Activated T-cell treated with anti-CD3 and anti-CD28 coated beads, Interleukin-2, amount 50 U/mL, for 72 hours (primary cell): ENCODE measurements around the gene PRDX5. TPM values are rescaled to one million over a fixed set of nuclear protein-coding genes. Genes with fewer than 3 reads are reported as not detected.

Source experiments
- ATAC-seq, 2 donors: fragments of 150-1000 bp; cut with Tn5 transposase; replicated peaks in 1 of 2; 2 replicates each; pipeline ENCODE4 v1.10.0; 2021; ENCODE audit warnings: moderate library complexity in 2 of 2, mild to moderate bottlenecking in 1 of 2
- DNase-seq, 2 donors: peaks; one replicate each; pipeline ENCODE4 v3.0.0; 2021 to 2022; ENCODE audit warnings: mixed read lengths in 1 of 2
- H3K27ac Mint-ChIP-seq: one replicate; pipeline ENCODE4 v1.8.0; 2022; ENCODE audit warnings: mild to moderate bottlenecking, moderate library complexity, mixed read lengths
- H3K27me3 Mint-ChIP-seq: one replicate; pipeline ENCODE4 v1.8.0; 2022; ENCODE audit warnings: low read depth, mixed read lengths
- H3K36me3 Mint-ChIP-seq, 2 donors: one replicate each; pipeline ENCODE4 v1.8.0; 2022; ENCODE audit warnings: mixed read lengths in 2 of 2, mild to moderate bottlenecking in 1 of 2; ENCODE audit not compliant: insufficient read depth in 2 of 2
- H3K4me1 Mint-ChIP-seq: one replicate; pipeline ENCODE4 v1.8.0; 2022; ENCODE audit warnings: low read depth, mixed read lengths
- H3K4me3 Mint-ChIP-seq, 2 donors: one replicate each; pipeline ENCODE4 v1.8.0; 2022; ENCODE audit warnings: mild to moderate bottlenecking in 2 of 2, mixed read lengths in 2 of 2, moderate library complexity in 2 of 2
- H3K9me3 Mint-ChIP-seq, 2 donors: one replicate each; pipeline ENCODE4 v1.8.0; 2022; ENCODE audit warnings: mixed read lengths in 2 of 2
- total RNA-seq, 2 donors: library from RNA; stranded (reverse); gene quantifications; one replicate each; pipeline ENCODE4 v1.2.3, GENCODE V29; 2022

Gene PRDX5
- total RNA-seq, 2 donors from 2014 or later: 134 to 138 TPM

DNA sequence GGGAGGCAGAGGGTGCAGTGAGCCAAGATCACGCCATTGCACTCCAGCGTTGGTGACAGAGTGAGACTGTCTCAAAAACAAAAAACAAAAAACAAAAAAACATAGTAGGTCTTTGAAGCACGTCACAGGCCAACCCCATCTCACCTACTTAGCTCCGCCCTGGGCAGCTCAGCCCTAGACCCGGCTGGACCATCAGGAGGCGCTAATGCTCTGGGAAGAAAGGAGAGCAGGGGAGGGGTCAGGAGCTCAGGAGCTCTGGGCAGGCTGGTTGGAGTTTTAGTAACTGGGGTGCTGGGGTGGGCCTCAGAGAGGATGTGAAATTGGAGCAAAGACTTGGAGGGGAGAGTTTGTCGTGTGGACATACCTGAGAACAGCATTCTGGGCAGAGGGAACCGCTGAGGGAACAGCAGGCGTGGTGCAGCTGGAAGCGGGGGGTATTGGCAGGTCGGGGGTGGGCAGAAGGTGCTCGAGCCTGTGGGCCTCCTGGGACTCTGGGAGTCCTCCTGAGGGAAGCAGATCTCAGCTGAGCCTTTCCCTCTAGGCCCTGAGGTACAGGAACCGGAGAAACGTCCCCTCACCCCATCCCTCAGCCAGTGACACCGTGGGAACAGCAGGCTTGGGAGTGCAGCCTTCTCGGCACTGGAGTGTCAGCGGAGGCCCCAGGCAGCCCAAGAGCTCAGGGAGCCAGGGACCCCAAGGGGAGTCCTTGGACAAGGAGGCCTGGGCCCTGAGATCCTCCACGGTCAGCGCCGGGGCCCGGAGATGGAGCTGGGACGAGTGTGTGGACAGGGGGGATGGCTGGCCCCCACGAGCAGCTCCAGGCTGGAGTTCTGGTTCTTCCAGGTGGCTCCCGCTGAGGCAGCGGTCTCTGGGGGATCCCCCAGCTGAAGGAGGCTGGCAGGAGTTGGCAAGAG lies 38.8 kb downstream of the PRDX5 start:
- Mint-ChIP-seq H3K27me3 (no peaks in the 10 kb centered on the region), H3K9me3 (no peaks in the 10 kb centered on the region), H3K4me3 (peak overlapping the region; percentile 25 to 41), H3K4me1 (peaks cover 47% of the 10 kb centered on the region), H3K27ac (no peak overlapping the region), H3K36me3 (no peaks in the 10 kb centered on the region)
- ATAC-seq (no peak), DNase-seq (peak; percentile 55 to 66)

DNA sequence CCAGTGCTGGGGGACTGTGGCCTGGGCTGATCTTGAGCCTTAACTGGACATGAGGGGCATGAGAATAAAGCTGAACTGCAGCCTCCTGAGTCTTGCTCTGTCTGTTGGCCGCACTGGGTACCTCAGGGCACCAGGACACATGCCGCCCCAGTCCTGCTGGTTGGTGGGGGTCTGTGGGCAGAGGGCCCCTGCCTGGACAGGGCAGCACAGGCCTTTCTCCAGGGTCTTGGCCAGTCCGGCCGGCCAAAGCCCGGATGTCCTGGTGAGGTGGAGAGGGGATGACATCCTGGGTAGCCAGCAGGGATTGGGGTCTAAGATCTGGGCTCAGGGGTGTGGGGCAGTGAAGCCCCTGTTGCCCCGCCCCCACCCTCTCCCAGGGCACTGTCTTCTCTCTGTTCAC lies 39.5 kb downstream of the PRDX5 start:
- peak overlapping the region; percentile 81 for H3K27ac Mint-ChIP-seq
- peaks cover 53% of the 10 kb centered on the region for H3K4me1 Mint-ChIP-seq
- H3K36me3 Mint-ChIP-seq: no peaks in the 10 kb centered on the region
- H3K4me3 Mint-ChIP-seq: peak overlapping the region; percentile 70 to 75
- DNase-seq (no peak), ATAC-seq (peak in 1 of 2 donors; percentile 1)
- H3K27me3 Mint-ChIP-seq: no peaks in the 10 kb centered on the region
- H3K9me3 Mint-ChIP-seq: no peaks in the 10 kb centered on the region

DNA sequence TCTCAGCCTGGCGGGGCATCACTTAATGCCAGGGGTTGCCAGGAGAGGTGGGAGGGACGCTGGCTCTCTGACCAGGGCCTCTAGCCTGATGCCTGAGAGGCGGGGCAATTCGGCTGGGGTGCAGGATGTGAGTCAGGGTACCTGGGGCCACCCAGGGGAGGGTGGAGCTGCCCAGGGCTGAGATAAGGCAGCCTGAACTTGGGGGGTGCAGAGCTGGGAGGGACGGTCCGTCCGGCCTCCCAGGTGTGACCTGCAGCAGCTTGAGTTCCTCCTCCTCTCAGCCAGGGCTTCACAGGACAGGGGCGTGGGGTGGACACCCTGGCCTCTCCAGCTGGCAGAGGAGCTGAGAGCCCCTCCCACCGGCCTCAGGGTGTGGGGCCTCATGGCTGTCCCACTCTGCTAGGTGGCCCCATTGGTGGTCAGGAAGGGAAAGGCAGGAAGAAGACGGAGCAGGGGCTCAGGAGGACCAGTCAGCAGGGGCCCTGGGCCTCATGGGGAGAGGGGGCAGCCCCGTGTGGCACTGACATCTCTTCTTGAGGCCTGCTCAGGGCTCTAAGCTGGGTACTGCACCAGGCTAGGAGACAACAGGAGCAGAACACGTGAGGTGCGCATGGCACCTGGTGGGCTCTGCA lies 40.1 kb downstream of the PRDX5 start:
- Mint-ChIP-seq H3K4me1 (peaks cover 53% of the 10 kb centered on the region), H3K27me3 (no peaks in the 10 kb centered on the region), H3K4me3 (peak overlapping the region; percentile 70 to 75), H3K9me3 (no peaks in the 10 kb centered on the region), H3K36me3 (no peaks in the 10 kb centered on the region), H3K27ac (peak overlapping the region; percentile 81)
- peak; percentile 63 to 76 for ATAC-seq
- DNase-seq: peak; percentile 70 to 75

DNA sequence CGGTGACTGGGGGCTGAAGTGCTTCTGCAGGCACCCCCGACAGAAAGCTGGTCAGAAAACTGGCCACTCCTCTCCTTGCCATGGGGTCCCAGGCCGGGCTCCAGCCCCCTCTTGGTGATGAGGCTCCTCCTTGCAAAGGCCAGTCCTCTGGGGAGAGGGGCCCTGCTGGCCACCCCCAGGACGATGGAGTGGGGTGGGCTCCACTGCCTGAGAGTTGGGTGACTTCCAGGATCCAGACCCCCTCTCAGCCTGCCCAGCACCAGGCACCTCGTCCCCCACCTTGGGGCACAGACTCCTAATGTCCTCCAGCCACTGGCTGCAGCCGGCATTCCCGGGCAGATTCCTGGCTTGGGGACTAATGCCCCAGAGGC lies 40.6 kb downstream of the PRDX5 start:
- no peak overlapping the region for H3K27ac Mint-ChIP-seq
- H3K36me3 Mint-ChIP-seq: no peaks in the 10 kb centered on the region
- H3K9me3 Mint-ChIP-seq: no peaks in the 10 kb centered on the region
- H3K27me3 Mint-ChIP-seq: no peaks in the 10 kb centered on the region
- H3K4me1 Mint-ChIP-seq: peaks cover 53% of the 10 kb centered on the region
- peak overlapping the region; percentile 70 to 75 for H3K4me3 Mint-ChIP-seq
- ATAC-seq (no peak), DNase-seq (no peak)

DNA sequence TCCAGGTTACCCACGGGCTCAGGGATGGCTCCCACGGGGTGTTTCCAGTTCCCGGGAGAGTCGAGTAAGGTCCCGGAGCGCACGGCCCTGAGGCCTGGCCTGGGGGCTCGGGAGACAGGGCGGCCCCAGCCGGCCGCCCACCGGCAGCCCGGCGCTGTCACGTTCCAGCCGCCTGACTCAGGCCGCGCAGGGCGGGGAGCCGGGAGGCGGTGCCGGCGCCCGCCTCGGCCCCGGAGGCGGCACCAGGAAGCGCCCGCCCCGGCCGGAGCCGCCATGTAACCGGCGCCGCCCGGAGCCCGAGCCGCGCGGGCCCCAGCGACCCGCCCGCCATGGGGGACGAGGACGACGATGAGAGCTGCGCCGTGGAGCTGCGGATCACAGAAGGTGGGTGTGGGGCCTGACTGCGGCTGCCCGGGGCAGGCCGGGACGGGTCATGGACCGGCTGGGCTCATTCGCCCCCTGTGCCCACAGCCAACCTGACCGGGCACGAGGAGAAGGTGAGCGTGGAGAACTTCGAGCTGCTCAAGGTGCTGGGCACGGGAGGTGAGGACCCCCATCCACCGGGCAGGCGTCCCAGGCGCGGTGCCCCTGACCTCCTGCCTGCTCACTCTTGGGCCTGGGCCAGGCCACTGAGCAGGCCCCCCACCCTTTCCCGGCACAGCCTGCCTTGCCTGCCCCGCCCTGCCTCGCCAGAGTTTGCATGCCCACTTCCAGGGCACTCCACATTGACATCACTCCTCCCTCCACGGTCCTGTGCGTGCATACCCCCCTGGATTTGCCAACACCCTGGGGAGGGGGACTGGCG lies 41.2 kb downstream of the PRDX5 start, which contains the start of gene RPS6KA4:
RPS6KA4 (plus strand) TSS at position 256 of the 805 bp plus-strand sequence; CDS start at position 330, 74 bp downstream.
- Mint-ChIP-seq H3K27ac (peak within 1 kb of the TSS; percentile 81), H3K9me3 (no peaks in the 10 kb centered on the region), H3K27me3 (no peaks in the 10 kb centered on the region), H3K36me3 (no peaks in the 10 kb centered on the region), H3K4me1 (peaks cover 53% of the 10 kb centered on the region), H3K4me3 (peak within 1 kb of the TSS; percentile 86 to 92)
- ATAC-seq (peak; percentile 84 to 85), DNase-seq (peak; percentile 67 to 79)

DNA sequence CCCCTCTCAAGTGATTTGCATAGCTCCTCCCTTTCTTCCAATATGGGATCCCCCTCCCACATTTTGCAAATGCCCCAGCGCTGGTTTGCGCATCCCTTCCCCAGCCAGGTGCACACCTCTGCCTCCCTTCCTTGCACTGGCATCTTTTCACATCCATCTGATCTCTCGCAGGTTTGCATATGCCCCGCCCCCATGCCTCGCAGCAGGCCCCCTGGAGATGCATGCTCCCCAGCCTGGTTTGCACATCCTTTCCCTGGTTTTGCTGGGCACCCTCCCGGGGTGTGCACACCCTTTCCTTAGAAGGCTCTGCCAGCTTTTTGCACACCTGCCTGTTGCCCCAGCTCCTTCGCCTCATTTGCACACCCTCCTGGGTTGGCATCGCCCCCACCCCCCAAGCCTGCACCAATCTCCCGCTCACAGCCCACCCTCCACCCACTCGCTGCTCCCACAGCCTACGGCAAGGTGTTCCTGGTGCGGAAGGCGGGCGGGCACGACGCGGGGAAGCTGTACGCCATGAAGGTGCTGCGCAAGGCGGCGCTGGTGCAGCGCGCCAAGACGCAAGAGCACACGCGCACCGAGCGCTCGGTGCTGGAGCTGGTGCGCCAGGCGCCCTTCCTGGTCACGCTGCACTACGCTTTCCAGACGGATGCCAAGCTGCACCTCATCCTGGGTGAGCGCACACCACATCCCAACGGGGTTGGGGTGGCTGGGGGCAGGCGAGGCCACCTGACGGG lies 42.0 kb downstream of the PRDX5 start:
- peak; percentile 27 to 48 for DNase-seq
- Mint-ChIP-seq H3K27ac (peak overlapping the region; percentile 79), H3K36me3 (peaks cover 0 to 2% of the 10 kb centered on the region in 2 donors), H3K27me3 (no peaks in the 10 kb centered on the region), H3K4me3 (peak overlapping the region; percentile 86 to 92), H3K9me3 (no peaks in the 10 kb centered on the region), H3K4me1 (peaks cover 52% of the 10 kb centered on the region)
- no peak for ATAC-seq

DNA sequence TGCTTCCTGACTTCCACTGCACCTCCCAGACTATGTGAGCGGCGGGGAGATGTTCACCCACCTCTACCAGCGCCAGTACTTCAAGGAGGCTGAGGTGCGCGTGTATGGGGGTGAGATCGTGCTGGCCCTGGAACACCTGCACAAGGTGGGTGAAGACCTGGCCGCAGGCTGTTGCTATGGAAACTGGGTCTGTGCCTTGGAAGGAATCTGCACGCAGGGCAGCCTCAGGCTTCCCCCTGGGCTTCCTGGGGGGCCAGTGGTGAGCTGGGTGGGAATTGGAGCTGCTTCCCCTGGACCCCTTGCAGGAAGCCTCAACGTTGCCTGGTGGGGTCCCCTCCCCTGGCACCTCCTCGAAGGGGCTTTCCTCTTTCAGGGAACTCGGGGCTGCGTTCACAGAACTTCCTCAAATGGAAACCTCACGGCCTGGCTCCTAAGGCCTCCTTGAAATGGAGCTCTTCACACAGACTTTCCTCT lies 42.6 kb downstream of the PRDX5 start:
- Mint-ChIP-seq H3K4me1 (peaks cover 46% of the 10 kb centered on the region), H3K9me3 (no peaks in the 10 kb centered on the region), H3K27me3 (no peaks in the 10 kb centered on the region), H3K4me3 (peak overlapping the region; percentile 86 to 92), H3K27ac (no peak overlapping the region), H3K36me3 (peaks cover 0 to 2% of the 10 kb centered on the region in 2 donors)
- DNase-seq (no peak), ATAC-seq (no peak)

DNA sequence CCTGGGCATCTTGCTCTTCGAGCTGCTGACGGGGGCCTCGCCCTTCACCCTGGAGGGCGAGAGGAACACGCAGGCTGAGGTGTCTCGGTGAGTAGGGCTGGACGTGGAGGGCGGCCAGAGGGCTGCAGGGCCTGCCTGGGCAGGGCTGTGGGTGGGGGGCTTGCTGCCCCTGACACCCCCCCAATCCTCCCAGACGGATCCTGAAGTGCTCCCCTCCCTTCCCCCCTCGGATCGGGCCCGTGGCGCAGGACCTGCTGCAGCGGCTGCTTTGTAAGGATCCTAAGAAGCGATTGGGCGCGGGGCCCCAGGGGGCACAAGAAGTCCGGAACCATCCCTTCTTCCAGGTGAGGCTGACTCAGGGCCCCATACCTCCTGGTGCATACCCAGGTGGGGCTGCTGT lies 43.7 kb downstream of the PRDX5 start:
- ATAC-seq (no peak), DNase-seq (no peak)
- Mint-ChIP-seq H3K27me3 (no peaks in the 10 kb centered on the region), H3K27ac (no peak overlapping the region), H3K4me3 (no peak overlapping the region), H3K9me3 (no peaks in the 10 kb centered on the region), H3K4me1 (peaks cover 41% of the 10 kb centered on the region), H3K36me3 (peaks cover 2 to 5% of the 10 kb centered on the region in 2 donors)

DNA sequence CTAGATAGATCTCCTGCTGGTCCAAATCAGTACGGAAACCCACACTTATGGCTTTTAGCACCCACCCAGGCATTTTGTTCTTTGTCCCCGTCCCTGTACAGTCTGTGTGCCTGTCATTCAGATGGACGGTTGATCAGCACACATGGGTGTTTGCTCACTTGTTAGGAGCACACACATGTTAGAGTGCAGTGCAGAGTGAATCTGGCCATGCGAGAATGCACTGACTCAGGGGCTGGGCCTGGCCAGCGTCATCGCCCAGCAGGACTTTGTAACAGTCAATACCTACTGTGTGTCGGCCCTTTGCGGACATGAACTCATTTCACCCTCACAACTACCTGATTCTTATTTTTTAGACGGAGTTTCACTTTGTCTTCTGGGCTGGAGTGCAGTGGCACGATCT lies 44.4 kb downstream of the PRDX5 start:
- no peaks in the 10 kb centered on the region for H3K9me3 Mint-ChIP-seq
- peaks cover 39% of the 10 kb centered on the region for H3K4me1 Mint-ChIP-seq
- ATAC-seq: no peak
- H3K27me3 Mint-ChIP-seq: no peaks in the 10 kb centered on the region
- no peak for DNase-seq
- no peak overlapping the region for H3K27ac Mint-ChIP-seq
- peaks cover 2 to 7% of the 10 kb centered on the region in 2 donors for H3K36me3 Mint-ChIP-seq
- H3K4me3 Mint-ChIP-seq: no peak overlapping the region

DNA sequence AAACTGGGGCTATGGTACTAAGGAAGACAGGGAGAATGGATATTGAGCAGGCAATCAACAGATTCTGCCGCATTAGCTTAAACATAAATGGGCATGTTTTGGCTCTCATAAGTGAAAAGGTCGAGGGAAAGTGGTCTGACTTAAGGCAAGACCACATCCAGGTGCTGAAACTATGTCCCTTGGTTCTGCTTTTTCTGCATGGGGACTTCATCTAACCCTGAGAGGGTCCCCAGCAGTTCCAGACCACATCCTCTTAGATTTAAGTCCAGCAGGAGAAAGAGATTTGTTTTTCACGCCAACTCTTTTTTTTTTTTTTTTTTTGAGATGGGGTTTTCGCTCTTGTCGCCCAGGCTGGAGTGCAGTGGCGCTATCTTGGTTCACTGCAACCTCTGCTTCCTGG lies 46.5 kb downstream of the PRDX5 start:
- Mint-ChIP-seq H3K4me1 (peaks cover 29% of the 10 kb centered on the region), H3K36me3 (peaks cover 2 to 11% of the 10 kb centered on the region in 2 donors), H3K9me3 (no peaks in the 10 kb centered on the region), H3K27me3 (no peaks in the 10 kb centered on the region), H3K27ac (no peak overlapping the region), H3K4me3 (no peak overlapping the region)
- no peak for ATAC-seq
- DNase-seq: no peak

DNA sequence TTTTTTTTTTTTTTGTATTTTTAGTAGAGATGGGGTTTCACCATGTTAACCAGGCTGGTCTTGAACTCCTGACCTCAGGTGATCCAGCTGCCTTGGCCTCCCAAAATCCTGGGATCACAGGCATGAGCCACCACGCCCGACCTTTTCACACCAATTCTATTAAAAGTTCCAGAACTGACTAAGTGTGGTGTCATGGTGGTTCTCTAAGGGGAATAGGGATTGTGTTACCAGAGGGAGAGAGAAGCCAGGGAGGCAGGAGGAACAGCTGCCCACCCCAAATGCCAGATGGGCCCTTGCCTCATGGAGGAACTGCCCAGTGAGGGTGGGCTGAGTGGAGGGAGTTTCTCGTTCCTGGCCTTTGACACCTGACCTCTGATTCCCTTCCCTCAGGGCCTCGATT lies 47.0 kb downstream of the PRDX5 start:
- Mint-ChIP-seq H3K9me3 (no peaks in the 10 kb centered on the region), H3K4me1 (peaks cover 24% of the 10 kb centered on the region), H3K27me3 (no peaks in the 10 kb centered on the region), H3K4me3 (no peak overlapping the region), H3K36me3 (peaks cover 2 to 13% of the 10 kb centered on the region in 2 donors), H3K27ac (no peak overlapping the region)
- ATAC-seq (no peak), DNase-seq (no peak)

DNA sequence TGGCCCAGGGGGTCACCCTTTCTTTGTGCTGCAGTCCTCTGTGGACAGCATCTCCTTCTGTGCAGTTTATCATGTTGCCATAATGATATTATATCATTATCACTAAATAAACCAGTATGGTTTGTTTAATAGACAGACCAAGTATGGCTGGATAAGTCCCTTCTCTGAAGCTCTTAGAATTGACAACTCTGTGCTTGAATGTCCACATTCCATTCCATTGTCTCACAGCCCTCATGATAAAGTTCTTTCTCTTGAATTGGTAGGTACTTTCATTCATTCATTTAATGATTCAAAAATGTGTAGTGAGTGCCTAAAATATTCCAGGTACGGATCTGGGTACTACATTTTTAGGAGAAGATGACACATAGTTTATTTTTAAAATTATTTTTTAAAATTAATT lies 48.8 kb downstream of the PRDX5 start:
- ATAC-seq: no peak
- H3K4me3 Mint-ChIP-seq: no peak overlapping the region

More for the DNA sequence above, 48.8 kb downstream of the PRDX5 start:
- Mint-ChIP-seq H3K36me3 (peaks cover 2 to 15% of the 10 kb centered on the region in 2 donors), H3K9me3 (no peaks in the 10 kb centered on the region), H3K4me1 (peaks cover 5% of the 10 kb centered on the region), H3K27ac (no peak overlapping the region), H3K27me3 (no peaks in the 10 kb centered on the region)
- no peak for DNase-seq
